ENCODE results near the gene KCNH5.
"Not testable (repeated sequence)": the region's sequence is repeated elsewhere in the genome, so short reads cannot be mapped to it uniquely, and the experiment has no call there.

Gene KCNH5

DNA sequence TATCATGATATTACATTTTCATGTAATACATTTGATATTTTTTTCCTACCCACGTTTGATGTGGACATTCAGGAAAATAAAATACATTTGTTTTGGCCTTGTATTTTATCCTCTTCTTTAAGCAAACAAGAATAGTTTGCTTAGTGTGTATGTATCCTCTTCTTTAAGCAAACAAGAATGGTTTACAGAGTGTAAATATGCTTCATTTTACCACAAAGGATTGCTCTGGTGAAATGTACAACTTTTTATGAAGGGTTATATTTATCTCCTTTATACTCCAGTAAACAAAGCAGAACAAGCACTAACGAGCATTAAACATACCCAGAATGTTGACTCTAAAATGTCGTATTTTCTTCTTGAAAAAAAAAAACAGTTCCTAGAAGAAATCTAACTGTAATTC is 244.7 kb downstream of the KCNH5 start:
- Histone ChIP-seq H3K36me3 (replicated peaks) (no peaks in the 10 kb centered on the region), H3K4me3 (no peak overlapping the region), H3K27me3 (ENCODE audit: low read depth) (no peaks in the 10 kb centered on the region), H3K9me3 (no peaks in the 10 kb centered on the region), H3K4me1 (no peaks in the 10 kb centered on the region; the same call in none of the 2 replicates)
- in situ Hi-C loops (cut with MboI; ENCODE audit: low sequenced_read_pairs) = no loop called here
- no peak for DNase-seq (ENCODE audit: low spot score in 2 of 2)

DNA sequence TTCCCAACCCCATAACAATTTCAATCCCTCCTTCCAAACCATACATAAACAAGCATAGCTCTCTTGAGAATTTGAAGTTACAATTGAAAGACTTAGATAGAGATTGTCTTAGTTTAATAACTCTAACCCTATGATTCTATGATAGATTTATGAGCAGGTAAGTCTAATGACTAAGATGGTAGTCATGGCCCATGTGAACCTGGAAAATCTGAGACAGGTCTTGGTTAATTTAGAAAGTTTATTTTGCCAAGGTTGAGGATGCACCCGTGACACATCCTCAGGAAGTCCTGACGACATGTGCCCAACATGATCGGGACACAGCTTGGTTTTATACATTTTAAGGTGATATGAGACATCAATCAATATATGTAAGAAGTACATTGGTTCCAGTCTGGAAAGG is 248.8 kb downstream of the KCNH5 start:
- peaks cover 2% of the 10 kb centered on the region; the same call in 1 of the 2 replicates for H3K9me3 ChIP-seq
- H3K4me3 ChIP-seq = no peak overlapping the region
- in situ Hi-C loops (cut with MboI; ENCODE audit: low sequenced_read_pairs) = no loop called here
- H3K36me3 ChIP-seq (replicated peaks) = no peaks in the 10 kb centered on the region
- H3K4me1 ChIP-seq = no peaks in the 10 kb centered on the region; the same call in none of the 2 replicates
- no peak for DNase-seq (ENCODE audit: low spot score in 2 of 2)
- H3K27me3 ChIP-seq (ENCODE audit: low read depth) = no peaks in the 10 kb centered on the region

DNA sequence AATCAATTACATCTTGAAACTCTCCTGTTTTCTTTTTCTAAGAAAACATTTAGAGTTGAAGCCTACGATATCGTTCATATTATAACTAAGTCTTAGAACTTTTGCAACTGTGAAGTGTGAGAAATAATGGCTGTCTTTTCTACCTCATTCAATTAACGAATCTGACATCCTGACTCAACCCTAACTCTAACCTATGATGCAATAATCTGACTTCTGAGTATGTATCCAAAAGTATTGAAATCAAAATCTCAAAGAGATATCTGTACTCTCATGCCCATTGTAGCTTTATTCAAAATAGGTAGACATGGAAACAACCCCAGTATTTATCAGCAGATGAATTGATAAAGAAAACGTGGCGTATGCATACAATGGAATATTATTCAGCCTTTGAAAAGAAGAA is 252.7 kb downstream of the KCNH5 start:
- in situ Hi-C loops (cut with MboI; ENCODE audit: low sequenced_read_pairs) = no loop called here
- no peaks in the 10 kb centered on the region for H3K27me3 ChIP-seq (ENCODE audit: low read depth)
- no peaks in the 10 kb centered on the region; the same call in 1 of the 2 replicates for H3K4me1 ChIP-seq
- H3K9me3 ChIP-seq = peaks cover 7% of the 10 kb centered on the region
- DNase-seq (ENCODE audit: low spot score in 2 of 2) = no peak
- no peaks in the 10 kb centered on the region for H3K36me3 ChIP-seq (replicated peaks)
- no peak overlapping the region for H3K4me3 ChIP-seq

DNA sequence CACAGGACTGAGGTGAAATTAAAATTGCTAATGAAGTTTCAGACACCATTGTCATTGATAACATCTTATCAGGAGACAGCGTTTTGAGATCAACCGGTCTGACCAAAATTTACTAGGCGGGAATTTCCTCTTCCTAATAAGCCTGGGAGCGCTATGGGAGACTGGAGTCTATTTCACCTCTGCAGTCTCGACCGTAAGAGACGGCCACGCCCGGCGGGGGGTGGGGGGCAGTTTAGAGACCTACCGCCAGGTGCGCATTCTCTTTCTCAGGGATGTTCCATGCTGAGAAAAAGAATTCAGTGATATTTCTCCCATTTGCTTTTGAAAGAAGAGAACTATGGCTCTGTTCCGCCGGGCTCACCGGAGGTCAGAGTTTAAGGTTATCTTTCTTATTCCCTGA is 263.9 kb downstream of the KCNH5 start:
- in situ Hi-C loops (cut with MboI; ENCODE audit: low sequenced_read_pairs); H3K4me3 ChIP-seq; H3K36me3 ChIP-seq (replicated peaks); H3K9me3 ChIP-seq; DNase-seq (ENCODE audit: low spot score in 2 of 2); H3K27me3 ChIP-seq (ENCODE audit: low read depth): not testable (repeated sequence)
- H3K4me1 ChIP-seq = peaks cover 10% of the 10 kb centered on the region

DNA sequence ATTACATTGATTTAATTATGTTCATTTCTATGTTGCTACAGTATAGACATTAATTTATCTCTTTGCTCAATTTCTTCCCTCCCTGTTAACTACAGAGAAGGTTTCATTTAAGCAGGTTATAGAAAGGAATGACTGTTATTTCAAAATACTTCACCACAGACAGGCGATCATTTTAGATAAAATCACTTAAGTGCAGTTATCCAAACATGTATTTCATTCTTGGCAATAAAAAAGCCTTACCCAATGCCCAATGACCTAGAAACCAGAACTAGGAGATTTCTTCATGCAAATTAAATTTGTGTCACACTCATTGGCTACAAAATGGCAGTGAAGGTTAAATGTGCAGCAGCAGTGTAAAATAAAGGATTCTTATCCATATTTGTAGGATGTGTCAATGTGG is 266.4 kb downstream of the KCNH5 start:
- in situ Hi-C loops (cut with MboI; ENCODE audit: low sequenced_read_pairs) = no loop called here
- no peaks in the 10 kb centered on the region for H3K9me3 ChIP-seq
- H3K4me1 ChIP-seq = no peaks in the 10 kb centered on the region
- no peaks in the 10 kb centered on the region for H3K36me3 ChIP-seq (replicated peaks)
- DNase-seq (ENCODE audit: low spot score in 2 of 2) = no peak
- no peaks in the 10 kb centered on the region for H3K27me3 ChIP-seq (ENCODE audit: low read depth)
- no peak overlapping the region for H3K4me3 ChIP-seq

DNA sequence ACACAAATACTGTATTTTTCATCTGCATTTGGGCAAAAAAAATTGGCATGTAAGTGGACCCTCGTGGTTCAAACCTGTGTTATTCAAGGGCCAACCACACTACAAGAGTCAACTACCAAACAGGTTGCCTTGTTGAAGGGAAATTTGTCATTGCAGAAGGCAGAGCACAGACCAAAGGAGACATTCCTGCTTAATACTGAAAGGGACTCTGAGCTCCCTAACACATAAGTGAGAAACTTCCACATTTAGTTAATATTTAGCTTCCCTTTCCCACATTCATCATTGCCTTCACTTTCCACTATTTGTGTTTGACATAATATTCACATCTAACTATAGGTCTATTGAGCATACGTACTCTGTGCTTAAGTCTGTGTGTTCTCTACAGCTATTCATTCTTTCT is 266.9 kb downstream of the KCNH5 start:
- DNase-seq (ENCODE audit: low spot score in 2 of 2) = no peak
- in situ Hi-C loops (cut with MboI; ENCODE audit: low sequenced_read_pairs) = no loop called here
- no peaks in the 10 kb centered on the region for H3K4me1 ChIP-seq
- H3K9me3 ChIP-seq = no peaks in the 10 kb centered on the region
- H3K4me3 ChIP-seq = no peak overlapping the region
- H3K36me3 ChIP-seq (replicated peaks) = no peaks in the 10 kb centered on the region
- no peaks in the 10 kb centered on the region for H3K27me3 ChIP-seq (ENCODE audit: low read depth)

DNA sequence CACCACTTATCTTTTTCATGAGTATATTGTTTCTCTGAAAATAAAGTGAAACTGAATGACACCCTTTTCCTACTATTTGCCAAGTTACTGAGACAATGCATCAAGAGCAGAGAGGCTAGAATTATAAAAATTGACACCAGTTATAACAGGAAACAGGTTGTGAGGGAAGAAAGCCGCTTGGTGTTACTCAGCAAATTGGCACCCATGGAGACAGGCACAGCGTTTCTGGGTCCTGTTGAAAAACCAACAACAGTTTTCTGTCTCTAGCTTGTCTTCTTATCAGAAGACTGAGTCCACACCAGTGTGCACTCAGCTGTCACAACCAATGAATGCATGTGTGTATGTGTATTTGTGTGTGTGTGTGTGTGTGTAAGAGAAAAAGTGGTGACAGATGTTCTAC is 267.7 kb downstream of the KCNH5 start:
- in situ Hi-C loops (cut with MboI; ENCODE audit: low sequenced_read_pairs) = no loop called here
- H3K4me1 ChIP-seq = no peaks in the 10 kb centered on the region
- no peaks in the 10 kb centered on the region for H3K9me3 ChIP-seq
- no peak for DNase-seq (ENCODE audit: low spot score in 2 of 2)
- no peaks in the 10 kb centered on the region for H3K36me3 ChIP-seq (replicated peaks)
- H3K27me3 ChIP-seq (ENCODE audit: low read depth) = no peaks in the 10 kb centered on the region
- no peak overlapping the region for H3K4me3 ChIP-seq

DNA sequence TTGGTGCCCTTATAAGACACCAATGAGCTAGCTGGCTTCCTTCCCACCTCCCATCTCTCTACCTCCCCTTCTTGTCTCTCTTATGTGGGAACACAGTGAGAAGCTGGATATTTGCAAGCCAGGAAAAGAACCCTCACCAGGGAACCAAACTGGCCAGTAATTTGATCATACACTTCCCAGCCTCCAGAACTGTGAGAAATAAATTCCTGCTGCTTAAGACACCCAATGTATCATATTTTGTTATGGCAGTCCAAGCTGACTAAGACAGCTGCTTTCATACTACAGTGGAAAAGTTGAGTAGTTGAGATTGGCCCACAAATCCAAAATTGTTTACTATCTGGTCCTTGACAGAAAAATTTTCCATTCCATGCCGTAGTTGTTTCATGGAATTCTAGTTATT is 269.0 kb downstream of the KCNH5 start:
- no peaks in the 10 kb centered on the region for H3K36me3 ChIP-seq (replicated peaks)
- in situ Hi-C loops (cut with MboI; ENCODE audit: low sequenced_read_pairs) = no loop called here
- no peaks in the 10 kb centered on the region for H3K9me3 ChIP-seq
- H3K4me1 ChIP-seq = no peaks in the 10 kb centered on the region
- no peaks in the 10 kb centered on the region for H3K27me3 ChIP-seq (ENCODE audit: low read depth)
- DNase-seq (ENCODE audit: low spot score in 2 of 2) = no peak
- no peak overlapping the region for H3K4me3 ChIP-seq

DNA sequence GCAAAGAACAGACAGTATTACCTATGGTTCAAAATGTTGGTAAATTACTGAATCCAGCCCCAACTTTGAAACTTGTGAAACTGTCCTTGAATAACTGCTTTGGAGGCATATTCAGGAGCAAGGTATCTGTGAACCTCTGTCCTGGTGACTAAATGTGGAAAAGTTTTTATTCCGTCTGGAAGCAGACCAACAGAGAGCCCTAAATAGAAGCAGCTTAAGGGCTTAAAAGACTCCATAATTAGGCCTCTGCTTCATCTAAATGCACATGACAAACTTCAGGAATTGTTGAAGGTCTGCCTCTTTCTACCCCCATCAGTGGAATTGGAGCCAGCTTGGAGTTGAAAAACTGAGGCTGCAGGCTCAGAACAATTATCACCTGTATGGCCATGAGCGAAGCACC is 276.5 kb downstream of the KCNH5 start:
- Histone ChIP-seq H3K4me3 (no peak overlapping the region), H3K9me3 (no peaks in the 10 kb centered on the region), H3K4me1 (no peaks in the 10 kb centered on the region), H3K36me3 (replicated peaks) (no peaks in the 10 kb centered on the region), H3K27me3 (ENCODE audit: low read depth) (no peaks in the 10 kb centered on the region)
- in situ Hi-C loops (cut with MboI; ENCODE audit: low sequenced_read_pairs) = no loop called here
- DNase-seq (ENCODE audit: low spot score in 2 of 2) = no peak

DNA sequence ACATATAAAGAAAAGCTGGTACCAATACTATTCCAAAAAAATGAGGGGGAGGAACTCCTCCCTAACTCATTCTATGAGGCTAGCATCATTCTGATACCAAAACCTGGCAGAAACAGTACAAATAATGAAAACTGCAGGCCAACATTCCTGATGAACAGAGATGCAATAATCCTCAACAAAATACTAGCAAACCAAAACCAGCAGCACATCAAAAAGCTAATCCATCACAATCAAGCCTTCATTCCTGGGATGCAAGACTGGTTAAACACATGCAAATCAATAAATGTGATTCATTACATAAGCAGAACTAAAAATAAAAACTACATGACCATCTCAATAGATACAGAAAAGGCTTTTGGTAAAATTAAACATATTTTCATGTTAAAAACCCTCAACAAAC is 281.3 kb downstream of the KCNH5 start:
- Histone ChIP-seq H3K9me3 (no peaks in the 10 kb centered on the region), H3K4me1 (no peaks in the 10 kb centered on the region), H3K36me3 (replicated peaks) (no peaks in the 10 kb centered on the region), H3K4me3 (no peak overlapping the region), H3K27me3 (ENCODE audit: low read depth) (no peaks in the 10 kb centered on the region)
- in situ Hi-C loops (cut with MboI; ENCODE audit: low sequenced_read_pairs) = no loop called here
- no peak for DNase-seq (ENCODE audit: low spot score in 2 of 2)

DNA sequence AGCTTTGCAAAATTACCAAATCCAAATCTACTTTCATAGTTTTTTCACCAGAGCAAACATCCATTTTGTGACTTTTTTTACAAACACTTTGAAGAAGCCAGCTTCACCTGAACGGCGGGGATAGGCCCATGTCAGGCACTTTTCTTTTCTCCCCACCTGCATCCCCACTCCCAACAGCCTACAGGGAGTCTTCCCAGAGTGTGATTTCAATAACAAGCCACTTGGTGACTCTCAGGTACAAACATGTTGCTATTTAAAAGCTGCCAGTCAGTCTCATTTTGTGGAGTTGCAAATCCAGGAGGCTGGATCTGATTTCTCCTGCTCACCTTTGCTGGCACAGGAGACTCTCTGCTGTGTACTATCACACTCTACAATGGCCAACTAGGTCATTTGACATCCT is 285.5 kb downstream of the KCNH5 start:
- DNase-seq (ENCODE audit: low spot score in 2 of 2) = no peak
- in situ Hi-C loops (cut with MboI; ENCODE audit: low sequenced_read_pairs) = no loop called here

DNA sequence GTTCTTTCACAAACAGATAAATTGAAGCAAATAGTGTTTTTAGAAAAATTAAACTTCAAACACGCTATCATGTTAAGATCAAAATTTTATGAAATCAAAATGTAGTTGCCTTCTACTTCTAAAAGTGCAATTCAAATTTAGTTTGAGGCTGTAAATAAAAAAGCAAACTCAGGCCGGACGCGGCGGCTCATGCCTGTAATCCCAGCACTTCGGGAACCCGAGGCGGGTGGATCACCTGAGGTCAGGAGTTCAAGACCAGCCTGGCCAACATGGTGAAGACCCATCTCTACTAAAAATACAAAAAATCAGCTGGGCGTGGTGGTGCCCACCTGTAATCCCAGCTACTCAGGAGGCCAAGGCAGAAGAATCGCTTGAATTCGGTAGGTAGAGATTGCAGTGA is 298.4 kb downstream of the KCNH5 start:
- H3K4me1 ChIP-seq; H3K36me3 ChIP-seq (replicated peaks); in situ Hi-C loops (cut with MboI; ENCODE audit: low sequenced_read_pairs); DNase-seq (ENCODE audit: low spot score in 2 of 2); H3K27me3 ChIP-seq (ENCODE audit: low read depth); H3K4me3 ChIP-seq; H3K9me3 ChIP-seq: not testable (repeated sequence)

More for the DNA sequence above, 285.5 kb downstream of the KCNH5 start:
- H3K9me3 ChIP-seq = no peaks in the 10 kb centered on the region
- no peaks in the 10 kb centered on the region for H3K4me1 ChIP-seq
- H3K36me3 ChIP-seq (replicated peaks) = no peaks in the 10 kb centered on the region
- no peak overlapping the region for H3K4me3 ChIP-seq
- no peaks in the 10 kb centered on the region for H3K27me3 ChIP-seq (ENCODE audit: low read depth)

DNA sequence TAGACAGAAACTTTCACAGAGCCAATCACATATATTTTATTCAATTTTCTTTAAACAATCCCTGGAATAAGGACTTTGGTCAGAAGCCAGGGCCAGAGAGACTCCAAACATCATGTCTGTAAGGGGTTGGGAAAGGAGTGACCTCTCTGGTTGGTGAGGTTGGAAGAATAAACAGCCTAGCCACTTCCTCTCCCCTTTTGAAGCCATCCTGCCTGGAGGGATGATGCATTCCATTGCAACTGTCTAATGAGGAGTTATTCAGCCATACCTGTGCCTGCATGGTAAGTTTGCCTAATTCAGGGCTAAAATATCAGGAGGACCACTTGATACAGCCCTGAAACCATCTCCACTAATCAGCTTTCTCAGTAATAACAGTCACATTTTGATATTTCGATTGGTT is 299.8 kb downstream of the KCNH5 start:
- no peak for DNase-seq (ENCODE audit: low spot score in 2 of 2)
- no peaks in the 10 kb centered on the region for H3K36me3 ChIP-seq (replicated peaks)
- in situ Hi-C loops (cut with MboI; ENCODE audit: low sequenced_read_pairs) = no loop called here
- no peaks in the 10 kb centered on the region for H3K4me1 ChIP-seq
- no peaks in the 10 kb centered on the region for H3K9me3 ChIP-seq
- H3K4me3 ChIP-seq = no peak overlapping the region
- no peaks in the 10 kb centered on the region for H3K27me3 ChIP-seq (ENCODE audit: low read depth)

DNA sequence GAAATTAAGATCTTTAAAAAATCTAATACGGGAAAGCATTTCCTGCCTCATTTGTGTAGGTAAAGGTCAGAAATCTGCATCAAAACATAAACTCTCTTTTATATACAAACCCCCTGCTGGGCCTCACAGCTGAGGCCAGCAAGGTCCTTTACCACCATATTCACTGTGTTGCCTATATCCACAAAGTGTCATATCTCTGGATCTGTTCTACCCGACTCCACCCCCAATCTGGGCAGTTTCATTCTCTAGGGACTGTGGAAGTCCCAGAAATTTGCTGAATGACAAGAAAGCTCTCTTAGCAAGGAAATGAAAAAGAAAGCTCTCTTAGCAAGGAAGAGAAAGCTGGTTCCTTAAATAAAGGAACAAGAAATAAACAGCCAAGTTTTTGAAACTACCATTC is 301.7 kb downstream of the KCNH5 start:
- DNase-seq (ENCODE audit: low spot score in 2 of 2) = peak; percentile 4 to 31
- Histone ChIP-seq H3K9me3 (no peaks in the 10 kb centered on the region), H3K4me1 (no peaks in the 10 kb centered on the region), H3K36me3 (replicated peaks) (no peaks in the 10 kb centered on the region), H3K4me3 (no peak overlapping the region), H3K27me3 (ENCODE audit: low read depth) (no peaks in the 10 kb centered on the region)
- in situ Hi-C loops (cut with MboI; ENCODE audit: low sequenced_read_pairs) = no loop called here

DNA sequence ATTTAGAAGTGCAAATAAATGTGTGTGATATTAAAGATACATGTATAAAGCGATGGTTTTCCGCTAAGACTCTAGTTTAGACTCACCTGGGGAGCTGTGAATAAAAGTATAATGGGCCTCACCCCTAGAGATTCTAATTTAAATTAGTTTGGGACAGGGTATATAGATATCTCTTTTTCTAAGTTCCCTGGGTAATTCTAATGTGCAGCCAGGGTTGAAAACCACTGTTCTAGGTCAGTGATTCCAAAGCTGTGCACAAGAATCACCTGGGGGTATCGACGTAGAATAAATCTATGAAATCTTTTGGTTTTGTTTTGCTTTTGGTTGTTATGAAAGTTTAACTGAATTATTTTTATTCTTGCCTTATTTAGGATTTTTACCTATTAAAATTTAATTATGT is 302.1 kb downstream of the KCNH5 start:
- Histone ChIP-seq H3K4me3 (no peak overlapping the region), H3K9me3 (no peaks in the 10 kb centered on the region), H3K4me1 (no peaks in the 10 kb centered on the region), H3K36me3 (replicated peaks) (no peaks in the 10 kb centered on the region), H3K27me3 (ENCODE audit: low read depth) (no peaks in the 10 kb centered on the region)
- DNase-seq (ENCODE audit: low spot score in 2 of 2) = no peak
- in situ Hi-C loops (cut with MboI; ENCODE audit: low sequenced_read_pairs) = no loop called here
